IMR-90 (cell line): Measurements from ENCODE around the gene PNKP. TPM values are rescaled to one million over a fixed set of nuclear protein-coding genes. Genes with fewer than 3 reads are reported as not detected.

Source experiments
- ATAC-seq: fragments of 200-7000 bp; cut with Tn5 transposase; 2 replicates; pipeline ENCODE4 v1.9.1; 2020; ENCODE audit warnings: low read depth, mild to moderate bottlenecking, moderate library complexity
- BruUV-seq: library from RNA; stranded (reverse); fragments of 400-500 nt; replicated peaks from 2 replicates; lab custom pipeline; 2021; lab: Mats Ljungman, UMichigan
- CTCF ChIA-PET: fragments of 300-600 bp; formaldehyde crosslinking; extraction: SDS; loops from one replicate; lab custom pipeline; 2021; ENCODE audit warnings: antibody characterized with exemption; lab: Yijun Ruan, JAX
- POLR2A ChIA-PET: fragments of 300-600 bp; sonication (Branson Sonifier 250); formaldehyde crosslinking; loops from one replicate; lab custom pipeline; 2022; ENCODE audit warnings: antibody characterized with exemption; ENCODE audit not compliant: unreplicated experiment; lab: Charles Lee
- DNase-seq: peaks from one replicate; pipeline ENCODE4 v3.0.0; 2013
- H2AFZ ChIP-seq: replicated peaks from 2 replicates; pipeline ENCODE3; 2013; ENCODE audit warnings: low read length, mild to moderate bottlenecking; ENCODE audit not compliant: poor library complexity
- H2AK5ac ChIP-seq: 2 replicates; pipeline ENCODE4 v1.6.1; 2013; ENCODE audit warnings: low read depth, low read length, inconsistent platforms
- H2AK9ac ChIP-seq: replicated peaks from 2 replicates; pipeline ENCODE3; 2013; ENCODE audit warnings: mild to moderate bottlenecking, low read depth, low read length, moderate library complexity; ENCODE audit not compliant: poor library complexity
- H2BK120ac ChIP-seq: 2 replicates; pipeline ENCODE4 v1.6.1; 2013; ENCODE audit warnings: low read depth, low read length, inconsistent platforms
- H2BK15ac ChIP-seq: 3 replicates; pipeline ENCODE4 v1.6.1; 2013; ENCODE audit warnings: low read depth, low read length, inconsistent platforms
- H2BK20ac ChIP-seq: 2 replicates; pipeline ENCODE4 v1.6.1; 2013; ENCODE audit warnings: low read depth, mild to moderate bottlenecking, inconsistent platforms, low read length, moderate library complexity
- H2BK5ac ChIP-seq: 2 replicates; pipeline ENCODE4 v1.6.1; 2013; ENCODE audit warnings: mild to moderate bottlenecking, low read depth, low read length, inconsistent platforms; ENCODE audit not compliant: poor library complexity, severe bottlenecking
- H3K14ac ChIP-seq: replicated peaks from 2 replicates; pipeline ENCODE4 v1.6.1; 2013; ENCODE audit warnings: low read depth, low read length, inconsistent platforms
- H3K18ac ChIP-seq: 2 replicates; pipeline ENCODE4 v1.6.1; 2013; ENCODE audit warnings: low read depth, low read length, control low read depth
- H3K23ac ChIP-seq: 2 replicates; pipeline ENCODE4 v1.6.1; 2013; ENCODE audit warnings: low read depth, low read length, inconsistent platforms
- H3K27ac ChIP-seq: 2 replicates; pipeline ENCODE4 v1.5.1; 2013; ENCODE audit warnings: mild to moderate bottlenecking, control low read depth, low read length; ENCODE audit not compliant: insufficient read depth
- H3K27me3 ChIP-seq: 2 replicates; pipeline ENCODE4 v1.6.1; 2013; ENCODE audit warnings: low read length; ENCODE audit not compliant: control insufficient read depth, insufficient read depth
- H3K36me3 ChIP-seq: 2 replicates; pipeline ENCODE4 v1.6.1; 2013; ENCODE audit warnings: low read length, mixed read lengths; ENCODE audit not compliant: control insufficient read depth, insufficient read depth
- H3K4ac ChIP-seq: 2 replicates; pipeline ENCODE4 v1.6.1; 2013; ENCODE audit warnings: low read depth, low read length, inconsistent platforms
- H3K4me1 ChIP-seq: 2 replicates; pipeline ENCODE4 v1.6.1; 2013; ENCODE audit warnings: low read length, mixed read lengths; ENCODE audit not compliant: control insufficient read depth, insufficient read depth
- H3K4me2 ChIP-seq: 2 replicates; pipeline ENCODE4 v1.6.1; 2013; ENCODE audit warnings: low read depth, mild to moderate bottlenecking, control low read depth, low read length, moderate library complexity
- H3K4me3 ChIP-seq: 2 replicates; pipeline ENCODE4 v1.5.1; 2013; ENCODE audit warnings: low read depth, mild to moderate bottlenecking, control low read depth, low read length, moderate library complexity; ENCODE audit not compliant: insufficient read depth
- H3K56ac ChIP-seq: 2 replicates; pipeline ENCODE4 v1.6.1; 2013; ENCODE audit warnings: low read length, inconsistent platforms; ENCODE audit not compliant: insufficient read depth; ENCODE audit errors: extremely low read depth
- H3K79me1 ChIP-seq, 2 experiments: 2 replicates each; pipeline ENCODE4 v1.6.1; 2013; ENCODE audit warnings: low read length in 2 of 2, inconsistent platforms in 1 of 2, low read depth in 1 of 2
- H3K9ac ChIP-seq: 2 replicates; pipeline ENCODE4 v1.6.1; 2013; ENCODE audit warnings: low read depth, low read length, control low read depth
- H3K9me1 ChIP-seq: 2 replicates; pipeline ENCODE4 v1.6.1; 2013; ENCODE audit warnings: low read length, inconsistent platforms; ENCODE audit not compliant: insufficient read depth
- H3K9me3 ChIP-seq: 2 replicates; pipeline ENCODE4 v1.6.1; 2013; ENCODE audit warnings: low read length; ENCODE audit not compliant: control insufficient read depth, insufficient read depth
- H4K20me1 ChIP-seq: 2 replicates; pipeline ENCODE4 v1.6.1; 2013; ENCODE audit warnings: low read length, inconsistent platforms; ENCODE audit not compliant: insufficient read depth
- H4K5ac ChIP-seq: 2 replicates; pipeline ENCODE4 v1.6.1; 2013; ENCODE audit warnings: mild to moderate bottlenecking, low read depth, low read length, control low read depth
- H4K8ac ChIP-seq, 2 experiments: 2 replicates each; pipeline ENCODE4 v1.6.1; 2013; ENCODE audit warnings: low read depth in 2 of 2, low read length in 2 of 2, control low read depth in 1 of 2, inconsistent platforms in 1 of 2
- H4K91ac ChIP-seq: 2 replicates; pipeline ENCODE4 v1.6.1; 2013; ENCODE audit warnings: low read depth, low read length, inconsistent platforms; ENCODE audit not compliant: insufficient read depth
- CEBPB ChIP-seq: IDR thresholded peaks from 2 replicates; pipeline ENCODE4 v1.6.1; 2012; ENCODE audit warnings: low read depth, low read length, improper control_type of control experiment
- CTCF ChIP-seq: conservative IDR thresholded peaks from 2 replicates; pipeline ENCODE4 v1.5.1; 2012; ENCODE audit warnings: mild to moderate bottlenecking, low read depth, low read length, improper control_type of control experiment
- FOS ChIP-seq: fragments of 150-350 bp; IDR thresholded peaks from 2 replicates; pipeline ENCODE4 v1.6.1; 2016; ENCODE audit warnings: low read depth, low read length
- MAZ ChIP-seq: IDR thresholded peaks from 2 replicates; pipeline ENCODE4 v1.6.1; 2012; ENCODE audit warnings: low read depth, mild to moderate bottlenecking, low read length, improper control_type of control experiment, moderate library complexity, borderline replicate concordance
- MXI1 ChIP-seq: IDR thresholded peaks from 2 replicates; pipeline ENCODE4 v1.6.1; 2012; ENCODE audit warnings: low read depth, mild to moderate bottlenecking, low read length, moderate library complexity, borderline replicate concordance
- RAD21 ChIP-seq: IDR thresholded peaks from 2 replicates; pipeline ENCODE4 v1.6.1; 2012; ENCODE audit warnings: low read length, improper control_type of control experiment
- RCOR1 ChIP-seq: IDR thresholded peaks from 2 replicates; pipeline ENCODE4 v1.6.1; 2012; ENCODE audit warnings: mild to moderate bottlenecking, low read length, improper control_type of control experiment; ENCODE audit not compliant: insufficient replicate concordance
- RFX5 ChIP-seq: IDR thresholded peaks from 2 replicates; pipeline ENCODE4 v1.8.0; 2012; ENCODE audit warnings: low read depth, mild to moderate bottlenecking, low read length, moderate library complexity
- SMC3 ChIP-seq: fragments of 150-350 bp; IDR thresholded peaks from 2 replicates; pipeline ENCODE4 v1.6.1; 2016; ENCODE audit warnings: low read depth, mild to moderate bottlenecking, antibody characterized with exemption, low read length, moderate library complexity
- WGBS, 2 experiments: methylation state at CpG; one replicate each; pipeline versions ENCODE4 v1.1.5 to v1.1.7; 2013; ENCODE audit warnings: missing lambda C conversion rate in 2 of 2; ENCODE audit not compliant: insufficient read length in 1 of 2; ENCODE audit errors: extremely low coverage in 2 of 2; 5-methylcytosine and 5-hydroxymethylcytosine counted together
- dilution Hi-C: fragments of 300-500 bp; cut with HindIII; formaldehyde crosslinking; loops from one replicate; pipeline ENCODE4 v1.14.3; 2018; ENCODE audit warnings: low sequenced_read_pairs; ENCODE audit not compliant: unreplicated experiment
- in situ Hi-C: fragments of 300-500 bp; cut with MboI; formaldehyde crosslinking; loops from 3 replicates; pipeline ENCODE4 v1.14.3; 2019; ENCODE audit warnings: low sequenced_read_pairs, inconsistent platforms, mixed read lengths
- intact Hi-C: fragments of 100-400 bp; cut with micrococcal nuclease; formaldehyde crosslinking; loops from 2 replicates; pipeline ENCODE4 v1.10.0; 2022
- polyA plus RNA-seq, 3 experiments: library from polyadenylated mRNA; depleted of rRNA; stranded (reverse); fragments of >200 nt; gene quantifications; 2 replicates each; pipeline ENCODE4 v1.2.3, GENCODE V29; 2012; ENCODE audit warnings: low replicate concordance in 1 of 3
- total RNA-seq: library from RNA; depleted of rRNA; stranded (reverse); fragments of >200 nt; gene quantifications from 2 replicates; pipeline ENCODE4 v1.2.3, GENCODE V29; 2012
- TF ChIP-seq, protein P1 (sequence below): fragments of 150-350 bp; IDR thresholded peaks from 2 replicates; pipeline ENCODE4 v1.6.1; 2017; ENCODE audit warnings: mild to moderate bottlenecking, antibody characterized with exemption, low read length, low read depth
- TF ChIP-seq, protein P2 (sequence below): fragments of 150-350 bp; IDR thresholded peaks from 2 replicates; pipeline ENCODE4 v1.6.1; 2016; ENCODE audit warnings: low read depth, mild to moderate bottlenecking, low read length, moderate library complexity, borderline replicate concordance

PNKP gene
- total and polyA plus RNA-seq, 2 of the 4 experiments (the other 2 are of a cell fraction) = 14.2 to 25.0 TPM

- BruUV-seq = no TSS peak
- Histone ChIP-seq H3K14ac (no peak overlapping the region), H2AFZ (no peak overlapping the region), H3K79me1 (peaks cover 4 to 82% of the 10 kb centered on the region in 2 experiments), H4K8ac (no peak overlapping the region), H2BK20ac (no peak overlapping the region), H3K4me3 (no peak overlapping the region), H4K5ac (no peak overlapping the region; the same call in 1 of the 2 replicates), H2AK9ac (peak overlapping the region; percentile 70), H2BK15ac (no peak overlapping the region), H2BK120ac (no peak overlapping the region), H3K27ac (no peak overlapping the region), H4K20me1 (peaks cover 78% of the 10 kb centered on the region), H4K91ac (no peak overlapping the region), H3K36me3 (peaks cover 70% of the 10 kb centered on the region), H3K9me3 (no peaks in the 10 kb centered on the region), H3K18ac (no peak overlapping the region), H3K9me1 (peaks cover 15% of the 10 kb centered on the region), H3K4ac (no peak overlapping the region), H3K23ac (no peak overlapping the region), H3K27me3 (no peaks in the 10 kb centered on the region), H3K56ac (no peak overlapping the region), H3K4me1 (peaks cover 20% of the 10 kb centered on the region), H3K9ac (no peak overlapping the region), H3K4me2 (no peak overlapping the region), H2AK5ac (no peak overlapping the region), H2BK5ac (no peak overlapping the region)
- CTCF ChIA-PET = no interaction called here
- POLR2A ChIA-PET = no interaction called here
- 100% methylated on average over 1 of the region's 18 CpGs; no CpG with 5 or more reads in 1 of the 2 experiments for WGBS, 2 experiments
- in situ Hi-C loops = loop anchor here (10.0 kb wide), 1 partner anchor 172 kb away; the partner anchor contains the start of gene ADM5
- intact Hi-C loops = no loop called here
- ATAC-seq = no peak
- no peak for TF ChIP-seq MXI1
- no peak for TF ChIP-seq FOS
- TF ChIP-seq CEBPB = no peak
- TF ChIP-seq RAD21 = no peak
- no peak for TF ChIP-seq MAZ
- TF ChIP-seq SMC3 = no peak
- TF ChIP-seq RFX5 = no peak
- TF ChIP-seq, protein P1, sequence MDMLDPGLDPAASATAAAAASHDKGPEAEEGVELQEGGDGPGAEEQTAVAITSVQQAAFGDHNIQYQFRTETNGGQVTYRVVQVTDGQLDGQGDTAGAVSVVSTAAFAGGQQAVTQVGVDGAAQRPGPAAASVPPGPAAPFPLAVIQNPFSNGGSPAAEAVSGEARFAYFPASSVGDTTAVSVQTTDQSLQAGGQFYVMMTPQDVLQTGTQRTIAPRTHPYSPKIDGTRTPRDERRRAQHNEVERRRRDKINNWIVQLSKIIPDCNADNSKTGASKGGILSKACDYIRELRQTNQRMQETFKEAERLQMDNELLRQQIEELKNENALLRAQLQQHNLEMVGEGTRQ = no peak
- no peak for TF ChIP-seq CTCF
- no peak for TF ChIP-seq RCOR1
- TF ChIP-seq, protein P2, sequence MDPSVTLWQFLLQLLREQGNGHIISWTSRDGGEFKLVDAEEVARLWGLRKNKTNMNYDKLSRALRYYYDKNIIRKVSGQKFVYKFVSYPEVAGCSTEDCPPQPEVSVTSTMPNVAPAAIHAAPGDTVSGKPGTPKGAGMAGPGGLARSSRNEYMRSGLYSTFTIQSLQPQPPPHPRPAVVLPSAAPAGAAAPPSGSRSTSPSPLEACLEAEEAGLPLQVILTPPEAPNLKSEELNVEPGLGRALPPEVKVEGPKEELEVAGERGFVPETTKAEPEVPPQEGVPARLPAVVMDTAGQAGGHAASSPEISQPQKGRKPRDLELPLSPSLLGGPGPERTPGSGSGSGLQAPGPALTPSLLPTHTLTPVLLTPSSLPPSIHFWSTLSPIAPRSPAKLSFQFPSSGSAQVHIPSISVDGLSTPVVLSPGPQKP = no peak
- dilution Hi-C loops = no loop called here
- no peak for DNase-seq
Measured at GRCh38 chr19:49856574-49857021, 10.8 kb downstream of the PNKP start.
